ENCODE measurements around the gene ATAD3C.
"Not testable (repeated sequence)": the region's sequence is repeated elsewhere in the genome, so short reads cannot be mapped to it uniquely, and the experiment has no call there.

GRCh38 chr1:1505366-1505798 lies 55.9 kb downstream of the ATAD3C start:
- TF ChIP-seq CTCF (conservative IDR thresholded peaks at IDR 0.05; ENCODE audit: low read depth in 2 of 2) = peak; percentile 30; a peak in 2 of 4 replicates
- TF ChIP-seq POLR2AphosphoS5 (IDR thresholded peaks at IDR 0.05; ENCODE audit: low read depth); EZH2 (IDR thresholded peaks at IDR 0.05; ENCODE audit: low read depth, unreplicated experiment); REST (IDR thresholded peaks at IDR 0.05; ENCODE audit: unreplicated experiment); JUNB (IDR thresholded peaks at IDR 0.05; ENCODE audit: unreplicated experiment); ZNF462 (CRISPR knock-in tag; IDR thresholded peaks at IDR 0.05); EZH2phosphoT487 (IDR thresholded peaks at IDR 0.05; ENCODE audit: unreplicated experiment); STAT1 (IDR thresholded peaks at IDR 0.05; ENCODE audit: unreplicated experiment); ZNF331 (CRISPR knock-in tag; IDR thresholded peaks at IDR 0.05; ENCODE audit: low read depth): not testable (repeated sequence)

Data from GM23338 (cell line).